ENCODE data around the gene RIC1.
"Not testable (repeated sequence)": the region's sequence is repeated elsewhere in the genome, so short reads cannot be mapped to it uniquely, and the experiment has no call there.

RIC1 gene

GRCh38 chr9:5665059-5665458 is 36.2 kb downstream of the RIC1 start:
- H3K27me3 ChIP-seq (ENCODE audit: insufficient read depth, poor library complexity, severe bottlenecking): no peaks in the 10 kb centered on the region
- DNase-seq (ENCODE audit: low read depth in 1 of 2, low spot score in 1 of 2): peak in 1 of 2 experiments; percentile 12
- TF ChIP-seq SPI1 (IDR thresholded peaks at IDR 0.05; ENCODE audit: borderline replicate concordance, low read depth) (peak; percentile 51; the same call in 1 of the 2 replicates), POLR2AphosphoS5 (IDR thresholded peaks at IDR 0.05; ENCODE audit: low read depth) (no peak)
- H3K27ac ChIP-seq (replicated peaks): no peak overlapping the region
- no peak overlapping the region for H3K4me3 ChIP-seq (replicated peaks; ENCODE audit: insufficient read depth, low read length)

- Histone ChIP-seq H3K27me3 (ENCODE audit: insufficient read depth, poor library complexity, severe bottlenecking) (no peaks in the 10 kb centered on the region), H3K27ac (replicated peaks) (no peak overlapping the region), H3K4me3 (replicated peaks; ENCODE audit: insufficient read depth, low read length) (no peak overlapping the region)
- DNase-seq (ENCODE audit: low read depth in 1 of 2, low spot score in 1 of 2): no peak
- TF ChIP-seq SPI1 (IDR thresholded peaks at IDR 0.05; ENCODE audit: borderline replicate concordance, low read depth) (no peak), POLR2AphosphoS5 (IDR thresholded peaks at IDR 0.05; ENCODE audit: low read depth) (no peak), CTCF (IDR thresholded peaks at IDR 0.05; ENCODE audit: insufficient read depth, low read length) (no peak), GABPA (IDR thresholded peaks at IDR 0.05; ENCODE audit: low read depth) (no peak), REST (IDR thresholded peaks at IDR 0.05; ENCODE audit: insufficient replicate concordance, low read depth) (no peak)
Observed at GRCh38 chr9:5667391-5667790, 38.5 kb downstream of the RIC1 start.

GRCh38 chr9:5670079-5670478 is 41.2 kb downstream of the RIC1 start:
- no peak overlapping the region for H3K27ac ChIP-seq (replicated peaks)
- no peaks in the 10 kb centered on the region for H3K27me3 ChIP-seq (ENCODE audit: insufficient read depth, poor library complexity, severe bottlenecking)
- H3K4me3 ChIP-seq (replicated peaks; ENCODE audit: insufficient read depth, low read length): no peak overlapping the region
- DNase-seq (ENCODE audit: low read depth in 1 of 2, low spot score in 1 of 2): no peak
- TF ChIP-seq SPI1 (IDR thresholded peaks at IDR 0.05; ENCODE audit: borderline replicate concordance, low read depth): no peak
- no peak for TF ChIP-seq REST (IDR thresholded peaks at IDR 0.05; ENCODE audit: insufficient replicate concordance, low read depth)
- TF ChIP-seq CTCF (IDR thresholded peaks at IDR 0.05; ENCODE audit: insufficient read depth, low read length): no peak
- TF ChIP-seq GABPA (IDR thresholded peaks at IDR 0.05; ENCODE audit: low read depth): no peak
- no peak for TF ChIP-seq POLR2AphosphoS5 (IDR thresholded peaks at IDR 0.05; ENCODE audit: low read depth)

- no peak for TF ChIP-seq SPI1 (IDR thresholded peaks at IDR 0.05; ENCODE audit: borderline replicate concordance, low read depth)
- no peak for TF ChIP-seq GABPA (IDR thresholded peaks at IDR 0.05; ENCODE audit: low read depth)
- TF ChIP-seq CTCF (IDR thresholded peaks at IDR 0.05; ENCODE audit: insufficient read depth, low read length): no peak
- TF ChIP-seq REST (IDR thresholded peaks at IDR 0.05; ENCODE audit: insufficient replicate concordance, low read depth): no peak
- TF ChIP-seq POLR2AphosphoS5 (IDR thresholded peaks at IDR 0.05; ENCODE audit: low read depth): no peak
- H3K27ac ChIP-seq (replicated peaks): no peak overlapping the region
- H3K4me3 ChIP-seq (replicated peaks; ENCODE audit: insufficient read depth, low read length): no peak overlapping the region
Observed at GRCh38 chr9:5671711-5672353, 42.9 kb downstream of the RIC1 start.

GRCh38 chr9:5675046-5675445 is 46.1 kb downstream of the RIC1 start:
- not testable (repeated sequence) for H3K27me3 ChIP-seq (ENCODE audit: insufficient read depth, poor library complexity, severe bottlenecking); H3K27ac ChIP-seq (replicated peaks); H3K4me3 ChIP-seq (replicated peaks; ENCODE audit: insufficient read depth, low read length); DNase-seq (ENCODE audit: low read depth in 1 of 2, low spot score in 1 of 2)

More at GRCh38 chr9:5671711-5672353, 42.9 kb downstream of the RIC1 start:
- no peak for DNase-seq (ENCODE audit: low read depth in 1 of 2, low spot score in 1 of 2)
- H3K27me3 ChIP-seq (ENCODE audit: insufficient read depth, poor library complexity, severe bottlenecking): no peaks in the 10 kb centered on the region

- not testable (repeated sequence) for DNase-seq (ENCODE audit: low read depth in 1 of 2, low spot score in 1 of 2); H3K27me3 ChIP-seq (ENCODE audit: insufficient read depth, poor library complexity, severe bottlenecking); H3K4me3 ChIP-seq (replicated peaks; ENCODE audit: insufficient read depth, low read length); H3K27ac ChIP-seq (replicated peaks)
Observed at GRCh38 chr9:5683591-5683990, 54.7 kb downstream of the RIC1 start.

Measured in HL-60 (cell line).